ENCODE measurements around the gene FBXW9. TPM values are rescaled to one million over a fixed set of nuclear protein-coding genes. Genes with fewer than 3 reads are reported as not detected.

The FBXW9 gene
- total RNA-seq, 1 experiment from 2014 or later = 14.0 TPM

DNA sequence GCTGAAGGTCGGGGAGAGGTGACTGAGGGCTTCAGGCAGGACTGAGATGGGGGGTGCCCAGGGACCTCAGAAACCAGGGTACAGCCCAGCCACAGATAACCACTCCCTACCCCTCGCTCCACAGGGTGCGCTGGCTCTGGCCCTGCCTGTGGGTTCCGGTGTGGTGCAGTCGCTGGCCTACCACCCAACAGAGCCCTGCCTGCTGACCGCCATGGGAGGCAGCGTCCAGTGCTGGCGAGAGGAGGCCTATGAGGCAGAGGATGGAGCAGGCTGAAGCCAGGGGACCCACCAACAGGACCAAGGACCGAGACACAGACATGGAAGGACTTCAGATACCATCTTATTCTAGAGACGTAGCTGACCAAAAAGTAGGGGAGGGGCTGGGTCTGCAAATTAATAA, 21.0 kb downstream of the FBXW9 start:
- intact Hi-C loops (cut with micrococcal nuclease) = no loop called here

More for the DNA sequence above, 21.0 kb downstream of the FBXW9 start:
- ChIA-PET RAD21 (ENCODE audit: low non-redundant PET in 1 of 2, low total read pairs in 2 of 2, uncharacterized antibody in 2 of 2, unreplicated experiment in 2 of 2) (no interaction called here), CTCF (no interaction called here), POLR2A (no interaction called here)
- Histone ChIP-seq H3K27me3 (ENCODE audit: insufficient read depth, low read length) (no peaks in the 10 kb centered on the region), H3K9ac (ENCODE audit: low read length) (no peak overlapping the region), H4K20me1 (ENCODE audit: insufficient read depth) (no peaks in the 10 kb centered on the region), H3K79me2 (ENCODE audit: insufficient read depth, low read length) (peaks cover 32% of the 10 kb centered on the region), H3K36me3 (ENCODE audit: control insufficient read depth in 1 of 2, insufficient read depth in 2 of 2, low read length in 2 of 2) (peaks cover 25 to 58% of the 10 kb centered on the region in 2 experiments; a peak in 3 of 4 replicates), H3K4me2 (ENCODE audit: low read length) (no peak overlapping the region), H2AFZ (ENCODE audit: low read depth, low read length, poor library complexity, severe bottlenecking) (no peak overlapping the region), H3K9me2 (ENCODE audit: insufficient read depth) (no peaks in the 10 kb centered on the region), H3K4me3 (replicated peaks in 1 of 2; ENCODE audit: low read depth in 1 of 2, low read length in 2 of 2) (no peak overlapping the region), H3K9me3 (ENCODE audit: control insufficient read depth in 1 of 2, insufficient read depth in 1 of 2, low read depth in 1 of 2, low read length in 2 of 2) (no peaks in the 10 kb centered on the region), H3K4me1 (ENCODE audit: control insufficient read depth in 1 of 2, insufficient read depth in 2 of 2, low read length in 2 of 2) (peaks cover 9 to 18% of the 10 kb centered on the region in 2 experiments; a peak in 3 of 4 replicates), H3K27ac (ENCODE audit: low read depth, low read length) (no peak overlapping the region)
- TF ChIP-seq SIN3A (IDR thresholded peaks at IDR 0.05; ENCODE audit: low read depth) (no peak), POLR2A (IDR thresholded peaks at IDR 0.05; ENCODE audit: borderline replicate concordance, extremely low read depth, insufficient read depth, insufficient read length) (no peak), FOSL1 (IDR thresholded peaks at IDR 0.05; ENCODE audit: low read depth) (no peak), YY1 (IDR thresholded peaks at IDR 0.05; ENCODE audit: extremely low read depth, insufficient replicate concordance, low read depth, low read length) (no peak), JUND (IDR thresholded peaks at IDR 0.05) (no peak), EZH2phosphoT487 (IDR thresholded peaks at IDR 0.05; ENCODE audit: borderline replicate concordance) (no peak), SP1 (IDR thresholded peaks at IDR 0.05; ENCODE audit: low read depth) (no peak), POLR2AphosphoS5 (IDR thresholded peaks at IDR 0.05; ENCODE audit: low read depth, low read length) (no peak), TCF7L2 (IDR thresholded peaks at IDR 0.05; ENCODE audit: borderline replicate concordance, extremely low read depth, insufficient read depth, insufficient read length) (no peak), CBX3 (IDR thresholded peaks at IDR 0.05; ENCODE audit: low read depth) (no peak), ELF1 (IDR thresholded peaks at IDR 0.05; ENCODE audit: borderline replicate concordance, low read depth) (no peak), EGR1 (IDR thresholded peaks at IDR 0.05; ENCODE audit: low read depth) (no peak), ZFX (IDR thresholded peaks at IDR 0.05) (no peak), CEBPB (IDR thresholded peaks at IDR 0.05; ENCODE audit: low read depth) (no peak), EZH2 (IDR thresholded peaks at IDR 0.05) (no peak)
- TF ChIP-seq, protein P1, sequence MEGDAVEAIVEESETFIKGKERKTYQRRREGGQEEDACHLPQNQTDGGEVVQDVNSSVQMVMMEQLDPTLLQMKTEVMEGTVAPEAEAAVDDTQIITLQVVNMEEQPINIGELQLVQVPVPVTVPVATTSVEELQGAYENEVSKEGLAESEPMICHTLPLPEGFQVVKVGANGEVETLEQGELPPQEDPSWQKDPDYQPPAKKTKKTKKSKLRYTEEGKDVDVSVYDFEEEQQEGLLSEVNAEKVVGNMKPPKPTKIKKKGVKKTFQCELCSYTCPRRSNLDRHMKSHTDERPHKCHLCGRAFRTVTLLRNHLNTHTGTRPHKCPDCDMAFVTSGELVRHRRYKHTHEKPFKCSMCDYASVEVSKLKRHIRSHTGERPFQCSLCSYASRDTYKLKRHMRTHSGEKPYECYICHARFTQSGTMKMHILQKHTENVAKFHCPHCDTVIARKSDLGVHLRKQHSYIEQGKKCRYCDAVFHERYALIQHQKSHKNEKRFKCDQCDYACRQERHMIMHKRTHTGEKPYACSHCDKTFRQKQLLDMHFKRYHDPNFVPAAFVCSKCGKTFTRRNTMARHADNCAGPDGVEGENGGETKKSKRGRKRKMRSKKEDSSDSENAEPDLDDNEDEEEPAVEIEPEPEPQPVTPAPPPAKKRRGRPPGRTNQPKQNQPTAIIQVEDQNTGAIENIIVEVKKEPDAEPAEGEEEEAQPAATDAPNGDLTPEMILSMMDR (IDR thresholded peaks at IDR 0.05 in 2 of 3, conservative IDR thresholded peaks at IDR 0.05 in 1 of 3; ENCODE audit: borderline replicate concordance in 1 of 3, insufficient read depth in 1 of 3, low read depth in 2 of 3, low read length in 2 of 3) = no peak
- TF ChIP-seq, protein P2, sequence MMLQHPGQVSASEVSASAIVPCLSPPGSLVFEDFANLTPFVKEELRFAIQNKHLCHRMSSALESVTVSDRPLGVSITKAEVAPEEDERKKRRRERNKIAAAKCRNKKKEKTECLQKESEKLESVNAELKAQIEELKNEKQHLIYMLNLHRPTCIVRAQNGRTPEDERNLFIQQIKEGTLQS (IDR thresholded peaks at IDR 0.05) = no peak
- BruUV-seq (replicated peaks) = no TSS peak
- ATAC-seq (no peak), DNase-seq (ENCODE audit: low read depth, low spot score) (no peak)
